ENCODE results near the gene MED12.

The MED12 gene

GRCh38 chrX:71162981-71163380, 44.6 kb downstream of the MED12 start:
- no peak for TF ChIP-seq GATA3 (IDR thresholded peaks at IDR 0.05; ENCODE audit: low read depth, low read length)
- no peak for TF ChIP-seq GATA2 (IDR thresholded peaks at IDR 0.05; ENCODE audit: low read depth, low read length)

- TF ChIP-seq GATA3 (IDR thresholded peaks at IDR 0.05; ENCODE audit: low read depth, low read length) (no peak), GATA2 (IDR thresholded peaks at IDR 0.05; ENCODE audit: low read depth, low read length) (no peak)
These were observed 45.7 kb downstream of the MED12 start for GRCh38 chrX:71164071-71164470.

GRCh38 chrX:71166461-71166860, 48.1 kb downstream of the MED12 start:
- no peak for TF ChIP-seq GATA2 (IDR thresholded peaks at IDR 0.05; ENCODE audit: low read depth, low read length)
- TF ChIP-seq GATA3 (IDR thresholded peaks at IDR 0.05; ENCODE audit: low read depth, low read length), result no peak

GRCh38 chrX:71167031-71167781, 48.8 kb downstream of the MED12 start:
- no peak for TF ChIP-seq GATA2 (IDR thresholded peaks at IDR 0.05; ENCODE audit: low read depth, low read length)

GRCh38 chrX:71168134-71168533, 49.7 kb downstream of the MED12 start:
- no peak for TF ChIP-seq GATA2 (IDR thresholded peaks at IDR 0.05; ENCODE audit: low read depth, low read length)
- TF ChIP-seq GATA3 (IDR thresholded peaks at IDR 0.05; ENCODE audit: low read depth, low read length), result no peak

GRCh38 chrX:71169586-71169985, 51.2 kb downstream of the MED12 start:
- TF ChIP-seq GATA2 (IDR thresholded peaks at IDR 0.05; ENCODE audit: low read depth, low read length), result no peak
- no peak for TF ChIP-seq GATA3 (IDR thresholded peaks at IDR 0.05; ENCODE audit: low read depth, low read length)

GRCh38 chrX:71170660-71171059, 52.3 kb downstream of the MED12 start:
- TF ChIP-seq GATA2 (IDR thresholded peaks at IDR 0.05; ENCODE audit: low read depth, low read length), result no peak
- TF ChIP-seq GATA3 (IDR thresholded peaks at IDR 0.05; ENCODE audit: low read depth, low read length), result no peak

GRCh38 chrX:71171110-71171801, 52.9 kb downstream of the MED12 start:
- TF ChIP-seq GATA3 (IDR thresholded peaks at IDR 0.05; ENCODE audit: low read depth, low read length) (no peak), GATA2 (IDR thresholded peaks at IDR 0.05; ENCODE audit: low read depth, low read length) (no peak)

GRCh38 chrX:71173440-71173839, 55.0 kb downstream of the MED12 start:
- no peak for TF ChIP-seq GATA2 (IDR thresholded peaks at IDR 0.05; ENCODE audit: low read depth, low read length)
- TF ChIP-seq GATA3 (IDR thresholded peaks at IDR 0.05; ENCODE audit: low read depth, low read length), result no peak

GRCh38 chrX:71174795-71175194, 56.4 kb downstream of the MED12 start:
- TF ChIP-seq GATA3 (IDR thresholded peaks at IDR 0.05; ENCODE audit: low read depth, low read length) (no peak), GATA2 (IDR thresholded peaks at IDR 0.05; ENCODE audit: low read depth, low read length) (no peak)

GRCh38 chrX:71175531-71175930, 57.1 kb downstream of the MED12 start:
- TF ChIP-seq GATA2 (IDR thresholded peaks at IDR 0.05; ENCODE audit: low read depth, low read length), result no peak
- no peak for TF ChIP-seq GATA3 (IDR thresholded peaks at IDR 0.05; ENCODE audit: low read depth, low read length)

GRCh38 chrX:71177327-71177726, 58.9 kb downstream of the MED12 start:
- TF ChIP-seq GATA3 (IDR thresholded peaks at IDR 0.05; ENCODE audit: low read depth, low read length), result no peak
- no peak; the same call in 1 of the 2 replicates for TF ChIP-seq GATA2 (IDR thresholded peaks at IDR 0.05; ENCODE audit: low read depth, low read length)

- no peak for TF ChIP-seq GATA2 (IDR thresholded peaks at IDR 0.05; ENCODE audit: low read depth, low read length)
- no peak for TF ChIP-seq GATA3 (IDR thresholded peaks at IDR 0.05; ENCODE audit: low read depth, low read length)
These were observed 60.5 kb downstream of the MED12 start for GRCh38 chrX:71178908-71179307.

GRCh38 chrX:71181558-71181909, 63.1 kb downstream of the MED12 start:
- TF ChIP-seq GATA2 (IDR thresholded peaks at IDR 0.05; ENCODE audit: low read depth, low read length) (no peak), GATA3 (IDR thresholded peaks at IDR 0.05; ENCODE audit: low read depth, low read length) (no peak)
